Measurements from ENCODE around the gene LAGE3. TPM values are rescaled to one million over a fixed set of nuclear protein-coding genes. Genes with fewer than 3 reads are reported as not detected.

LAGE3 gene
- total RNA-seq, 1 experiment from 2014 or later: 175 TPM

DNA sequence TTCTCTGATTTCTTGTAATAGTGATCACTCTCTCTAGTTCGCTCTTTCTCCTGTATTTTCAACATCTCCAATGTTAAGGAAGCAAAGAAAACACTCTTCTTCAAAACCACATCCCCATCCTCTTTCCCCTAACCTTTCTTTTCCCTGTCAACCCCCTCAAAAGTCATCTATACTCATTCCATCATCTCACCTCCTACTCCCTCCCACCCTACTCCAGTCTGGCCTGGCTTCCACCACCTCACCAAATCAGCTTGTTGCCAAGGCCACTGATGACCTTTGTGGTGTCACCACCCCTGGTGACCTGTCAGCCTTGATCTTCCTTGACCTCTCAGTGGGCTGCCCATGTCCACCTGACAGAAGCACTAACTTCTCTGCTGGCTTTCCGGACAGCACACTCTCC, 34.6 kb upstream of the LAGE3 start:
- intact Hi-C loops (cut with micrococcal nuclease; ENCODE audit: unreplicated experiment) (no loop called here), in situ Hi-C loops (cut with HindIII; ENCODE audit: low pct_unique_long_range_greater_than_20kb, low sequenced_read_pairs) (no loop called here)
- DNase-seq (ENCODE audit: low read depth, low spot score) (no peak), ATAC-seq (no peak)
- H3K27me3 ChIP-seq (ENCODE audit: control insufficient read depth, insufficient read depth, low read length): no peaks in the 10 kb centered on the region
- H3K27ac ChIP-seq (ENCODE audit: low read length): no peak overlapping the region
- H3K4me1 ChIP-seq (ENCODE audit: control insufficient read depth, insufficient read depth, low read length): peaks cover 12% of the 10 kb centered on the region
- POLR2A ChIA-PET: no interaction called here
- no TSS peak for BruUV-seq (replicated peaks)
- H3K36me3 ChIP-seq (ENCODE audit: control insufficient read depth, insufficient read depth, low read length): no peaks in the 10 kb centered on the region
- H3K9me3 ChIP-seq (ENCODE audit: control insufficient read depth, insufficient read depth, low read depth, low read length): no peaks in the 10 kb centered on the region
- TF ChIP-seq SIN3A (IDR thresholded peaks at IDR 0.05; ENCODE audit: borderline replicate concordance, insufficient read depth, low read depth, low read length) (no peak), POLR2AphosphoS5 (IDR thresholded peaks at IDR 0.05; ENCODE audit: low read depth, low read length) (no peak)
- TF ChIP-seq, protein P1, sequence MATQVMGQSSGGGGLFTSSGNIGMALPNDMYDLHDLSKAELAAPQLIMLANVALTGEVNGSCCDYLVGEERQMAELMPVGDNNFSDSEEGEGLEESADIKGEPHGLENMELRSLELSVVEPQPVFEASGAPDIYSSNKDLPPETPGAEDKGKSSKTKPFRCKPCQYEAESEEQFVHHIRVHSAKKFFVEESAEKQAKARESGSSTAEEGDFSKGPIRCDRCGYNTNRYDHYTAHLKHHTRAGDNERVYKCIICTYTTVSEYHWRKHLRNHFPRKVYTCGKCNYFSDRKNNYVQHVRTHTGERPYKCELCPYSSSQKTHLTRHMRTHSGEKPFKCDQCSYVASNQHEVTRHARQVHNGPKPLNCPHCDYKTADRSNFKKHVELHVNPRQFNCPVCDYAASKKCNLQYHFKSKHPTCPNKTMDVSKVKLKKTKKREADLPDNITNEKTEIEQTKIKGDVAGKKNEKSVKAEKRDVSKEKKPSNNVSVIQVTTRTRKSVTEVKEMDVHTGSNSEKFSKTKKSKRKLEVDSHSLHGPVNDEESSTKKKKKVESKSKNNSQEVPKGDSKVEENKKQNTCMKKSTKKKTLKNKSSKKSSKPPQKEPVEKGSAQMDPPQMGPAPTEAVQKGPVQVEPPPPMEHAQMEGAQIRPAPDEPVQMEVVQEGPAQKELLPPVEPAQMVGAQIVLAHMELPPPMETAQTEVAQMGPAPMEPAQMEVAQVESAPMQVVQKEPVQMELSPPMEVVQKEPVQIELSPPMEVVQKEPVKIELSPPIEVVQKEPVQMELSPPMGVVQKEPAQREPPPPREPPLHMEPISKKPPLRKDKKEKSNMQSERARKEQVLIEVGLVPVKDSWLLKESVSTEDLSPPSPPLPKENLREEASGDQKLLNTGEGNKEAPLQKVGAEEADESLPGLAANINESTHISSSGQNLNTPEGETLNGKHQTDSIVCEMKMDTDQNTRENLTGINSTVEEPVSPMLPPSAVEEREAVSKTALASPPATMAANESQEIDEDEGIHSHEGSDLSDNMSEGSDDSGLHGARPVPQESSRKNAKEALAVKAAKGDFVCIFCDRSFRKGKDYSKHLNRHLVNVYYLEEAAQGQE (IDR thresholded peaks at IDR 0.05; ENCODE audit: insufficient read depth in 1 of 2, low read depth in 2 of 2, low read length in 1 of 2): no peak
- H3K4me3 ChIP-seq (ENCODE audit: low read depth in 2 of 2, low read length in 2 of 2): no peak overlapping the region
- CTCF ChIA-PET: no interaction called here

DNA sequence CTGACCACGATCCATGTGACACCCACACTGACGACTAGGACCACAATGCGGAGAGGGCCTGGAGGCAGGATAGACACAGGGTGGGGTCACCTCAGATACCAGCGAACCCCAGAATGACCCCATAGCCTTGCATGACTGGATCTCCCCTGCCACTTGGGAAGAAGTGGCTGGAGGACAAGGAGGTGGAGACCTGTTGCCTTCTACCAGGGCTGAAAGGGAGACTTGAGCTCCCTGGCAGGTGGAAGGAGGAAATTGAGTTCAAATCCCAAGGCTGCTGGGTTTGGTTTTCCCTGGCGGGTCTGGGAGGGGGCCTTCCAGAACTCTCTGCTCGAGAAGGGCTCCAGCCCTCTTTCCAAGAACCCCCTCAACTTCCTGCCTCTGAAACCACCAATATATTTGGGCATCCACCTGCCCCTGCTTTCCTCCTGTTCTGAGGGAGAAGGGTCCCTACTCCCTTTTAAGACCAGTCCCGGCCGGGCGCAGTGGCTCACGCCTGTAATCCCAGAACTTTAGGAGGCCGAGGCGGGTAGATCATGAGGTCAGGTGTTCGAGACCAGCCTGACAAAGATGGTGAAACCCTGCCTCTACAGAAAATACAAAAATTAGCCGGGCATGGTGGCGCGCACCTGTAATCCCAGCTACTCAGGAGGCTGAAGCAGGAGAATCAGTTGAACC, 33.9 kb upstream of the LAGE3 start:
- Histone ChIP-seq H3K27me3 (ENCODE audit: control insufficient read depth, insufficient read depth, low read length) (no peaks in the 10 kb centered on the region), H3K9me3 (ENCODE audit: control insufficient read depth, insufficient read depth, low read depth, low read length) (no peaks in the 10 kb centered on the region), H3K4me1 (ENCODE audit: control insufficient read depth, insufficient read depth, low read length) (peaks cover 12% of the 10 kb centered on the region), H3K4me3 (ENCODE audit: low read depth in 2 of 2, low read length in 2 of 2) (no peak overlapping the region), H3K36me3 (ENCODE audit: control insufficient read depth, insufficient read depth, low read length) (no peaks in the 10 kb centered on the region), H3K27ac (ENCODE audit: low read length) (no peak overlapping the region)
- ATAC-seq (no peak), DNase-seq (ENCODE audit: low read depth, low spot score) (no peak)
- in situ Hi-C loops (cut with HindIII; ENCODE audit: low pct_unique_long_range_greater_than_20kb, low sequenced_read_pairs) (no loop called here), intact Hi-C loops (cut with micrococcal nuclease; ENCODE audit: unreplicated experiment) (no loop called here)
- TF ChIP-seq POLR2AphosphoS5 (IDR thresholded peaks at IDR 0.05; ENCODE audit: low read depth, low read length) (no peak), TCF7L2 (IDR thresholded peaks at IDR 0.05; ENCODE audit: low read depth, low read length) (no peak), SIN3A (IDR thresholded peaks at IDR 0.05; ENCODE audit: borderline replicate concordance, insufficient read depth, low read depth, low read length) (no peak)
- TF ChIP-seq, protein P1 (IDR thresholded peaks at IDR 0.05; ENCODE audit: insufficient read depth in 1 of 2, low read depth in 2 of 2, low read length in 1 of 2): no peak
- TF ChIP-seq, protein P2, sequence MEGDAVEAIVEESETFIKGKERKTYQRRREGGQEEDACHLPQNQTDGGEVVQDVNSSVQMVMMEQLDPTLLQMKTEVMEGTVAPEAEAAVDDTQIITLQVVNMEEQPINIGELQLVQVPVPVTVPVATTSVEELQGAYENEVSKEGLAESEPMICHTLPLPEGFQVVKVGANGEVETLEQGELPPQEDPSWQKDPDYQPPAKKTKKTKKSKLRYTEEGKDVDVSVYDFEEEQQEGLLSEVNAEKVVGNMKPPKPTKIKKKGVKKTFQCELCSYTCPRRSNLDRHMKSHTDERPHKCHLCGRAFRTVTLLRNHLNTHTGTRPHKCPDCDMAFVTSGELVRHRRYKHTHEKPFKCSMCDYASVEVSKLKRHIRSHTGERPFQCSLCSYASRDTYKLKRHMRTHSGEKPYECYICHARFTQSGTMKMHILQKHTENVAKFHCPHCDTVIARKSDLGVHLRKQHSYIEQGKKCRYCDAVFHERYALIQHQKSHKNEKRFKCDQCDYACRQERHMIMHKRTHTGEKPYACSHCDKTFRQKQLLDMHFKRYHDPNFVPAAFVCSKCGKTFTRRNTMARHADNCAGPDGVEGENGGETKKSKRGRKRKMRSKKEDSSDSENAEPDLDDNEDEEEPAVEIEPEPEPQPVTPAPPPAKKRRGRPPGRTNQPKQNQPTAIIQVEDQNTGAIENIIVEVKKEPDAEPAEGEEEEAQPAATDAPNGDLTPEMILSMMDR (IDR thresholded peaks at IDR 0.05): no peak
- POLR2A ChIA-PET: no interaction called here
- CTCF ChIA-PET: no interaction called here
- BruUV-seq (replicated peaks): no TSS peak
